Hindlimb muscle (tissue), 1 donor: ENCODE data around the gene MTNR1A. TPM values are rescaled to one million over a fixed set of nuclear protein-coding genes. Genes with fewer than 3 reads are reported as not detected.

ENCODE experiments used
- DNase-seq: peaks from one replicate; pipeline ENCODE4 v3.0.0-alpha.2; 2013
- polyA plus RNA-seq: library from polyadenylated mRNA; unstranded; fragments of 120-200 nt; gene quantifications from one replicate; pipeline ENCODE4 v1.2.1, GENCODE V29; 2013; ENCODE audit not compliant: insufficient read length

MTNR1A gene
- polyA plus RNA-seq: not detected

GRCh38 chr4:186554914-186555827 lies at the start of gene MTNR1A:
Gene MTNR1A (minus strand): TSS chr4:186555567. CDS start chr4:186555365, 202 bp downstream.
- peak; percentile 4 for DNase-seq

- no peak for DNase-seq
Measured at GRCh38 chr4:186604124-186604807, 48.9 kb upstream of the MTNR1A start.

- no peak for DNase-seq
Measured at GRCh38 chr4:186602978-186603377, 47.6 kb upstream of the MTNR1A start.

- DNase-seq: no peak
Measured at GRCh38 chr4:186599483-186599882, 44.1 kb upstream of the MTNR1A start.

GRCh38 chr4:186598686-186599085 lies 43.3 kb upstream of the MTNR1A start:
- no peak for DNase-seq

GRCh38 chr4:186596850-186597390 lies 41.6 kb upstream of the MTNR1A start:
- no peak for DNase-seq

GRCh38 chr4:186596346-186596745 lies 41.0 kb upstream of the MTNR1A start:
- no peak for DNase-seq

- no peak for DNase-seq
Measured at GRCh38 chr4:186593587-186593973, 38.2 kb upstream of the MTNR1A start.

- no peak for DNase-seq
Measured at GRCh38 chr4:186592966-186593586, 37.7 kb upstream of the MTNR1A start.

- DNase-seq: no peak
Measured at GRCh38 chr4:186592445-186592844, 37.1 kb upstream of the MTNR1A start.

GRCh38 chr4:186591651-186592050 lies 36.3 kb upstream of the MTNR1A start:
- DNase-seq: no peak

GRCh38 chr4:186588503-186588902 lies 33.1 kb upstream of the MTNR1A start:
- no peak for DNase-seq

- peak; percentile 66 for DNase-seq
Measured at GRCh38 chr4:186587416-186588018, 32.1 kb upstream of the MTNR1A start.

GRCh38 chr4:186586205-186586604 lies 30.8 kb upstream of the MTNR1A start:
- no peak for DNase-seq

- DNase-seq: no peak
Measured at GRCh38 chr4:186584912-186585311, 29.5 kb upstream of the MTNR1A start.

- no peak for DNase-seq
Measured at GRCh38 chr4:186581421-186581820, 26.1 kb upstream of the MTNR1A start.

- DNase-seq: no peak
Measured at GRCh38 chr4:186580669-186581068, 25.3 kb upstream of the MTNR1A start.

GRCh38 chr4:186570193-186570996 lies 15.0 kb upstream of the MTNR1A start:
- DNase-seq: peak; percentile 32

- DNase-seq: no peak
Measured at GRCh38 chr4:186569533-186570192, 14.3 kb upstream of the MTNR1A start.

GRCh38 chr4:186566068-186566467 lies 10.7 kb upstream of the MTNR1A start:
- no peak for DNase-seq

GRCh38 chr4:186563761-186564160 lies 8.4 kb upstream of the MTNR1A start:
- DNase-seq: no peak
